HG03571 (cell line): ENCODE measurements around the gene KHK.
"Not testable (repeated sequence)": the region's sequence is repeated elsewhere in the genome, so short reads cannot be mapped to it uniquely, and the experiment has no call there.

Experiments
- ATAC-seq: cut with Tn5 transposase; IDR thresholded peaks from one replicate; pipeline ENCODE4 v1.9.1; 2021; ENCODE audit not compliant: unreplicated experiment

KHK gene

DNA sequence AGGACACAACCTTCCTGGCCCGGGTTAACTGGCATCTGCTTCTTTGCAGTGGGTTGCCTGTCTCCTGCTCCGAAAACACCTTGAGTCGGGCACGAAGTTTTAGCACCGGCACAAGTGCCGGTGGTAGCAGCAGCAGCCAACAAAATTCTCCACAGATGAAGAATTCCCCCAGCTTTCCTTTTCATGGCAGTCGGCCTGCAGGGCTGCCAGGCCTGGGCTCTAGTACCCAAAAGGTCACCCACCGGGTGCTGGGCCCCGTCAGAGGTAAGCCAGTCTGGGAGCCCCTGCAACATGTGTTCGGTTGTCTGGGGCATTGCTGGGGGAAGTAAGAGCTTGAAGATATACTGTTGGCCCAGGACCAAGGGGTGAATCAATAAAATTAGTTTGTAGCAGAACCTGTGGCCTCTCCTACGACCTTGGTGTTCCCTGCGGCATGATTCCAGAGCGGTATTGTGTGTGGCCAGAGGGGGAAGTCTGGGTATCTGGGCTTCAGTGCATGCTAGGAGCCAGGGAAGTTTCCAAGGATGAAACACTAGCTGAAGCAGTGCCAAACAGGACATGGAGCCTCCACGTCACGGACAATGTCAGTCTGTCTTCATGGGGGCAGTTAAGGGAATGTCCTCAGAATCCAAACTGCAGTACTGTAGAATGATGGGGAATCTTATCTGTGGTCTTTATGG is 27.3 kb upstream of the KHK start:
- no peak for ATAC-seq

DNA sequence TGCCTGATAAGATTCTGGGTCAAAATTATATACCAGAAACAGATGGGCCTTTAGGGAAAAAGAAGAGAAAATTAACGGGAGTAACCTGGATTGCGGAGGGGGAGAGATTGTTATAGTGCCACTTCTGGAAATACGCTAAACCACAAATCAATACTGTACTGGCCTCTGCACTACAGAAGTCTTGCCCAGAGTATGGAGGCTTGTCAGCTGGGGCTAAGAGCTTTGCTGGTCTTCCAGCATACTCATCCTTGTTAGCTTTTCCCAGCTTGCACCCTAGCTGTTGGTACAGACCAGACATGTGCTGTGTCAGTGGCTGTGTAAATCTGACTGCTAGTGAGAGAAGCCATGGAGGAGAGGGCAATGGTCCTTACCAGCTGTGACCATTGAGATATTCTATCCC is 26.2 kb upstream of the KHK start:
- ATAC-seq: no peak

DNA sequence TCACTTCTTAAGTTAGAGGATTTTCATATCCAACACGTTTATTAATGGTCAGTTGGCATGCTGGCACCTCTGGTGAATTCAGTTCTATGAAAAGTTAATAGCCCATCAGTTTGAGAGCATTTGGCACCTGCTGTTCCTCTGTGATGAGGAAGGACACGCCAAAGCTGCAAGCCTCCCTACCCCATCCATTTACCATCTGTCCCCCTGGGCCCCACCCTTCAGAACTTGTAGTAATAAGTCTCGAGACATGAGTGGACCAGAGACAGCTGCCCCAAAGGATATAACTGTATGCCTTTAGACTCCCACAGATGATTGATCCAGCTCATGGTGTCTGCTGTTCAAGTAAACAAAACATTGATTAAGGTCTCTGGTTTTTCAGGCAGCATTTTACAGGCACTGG is 21.4 kb upstream of the KHK start:
- ATAC-seq: no peak

DNA sequence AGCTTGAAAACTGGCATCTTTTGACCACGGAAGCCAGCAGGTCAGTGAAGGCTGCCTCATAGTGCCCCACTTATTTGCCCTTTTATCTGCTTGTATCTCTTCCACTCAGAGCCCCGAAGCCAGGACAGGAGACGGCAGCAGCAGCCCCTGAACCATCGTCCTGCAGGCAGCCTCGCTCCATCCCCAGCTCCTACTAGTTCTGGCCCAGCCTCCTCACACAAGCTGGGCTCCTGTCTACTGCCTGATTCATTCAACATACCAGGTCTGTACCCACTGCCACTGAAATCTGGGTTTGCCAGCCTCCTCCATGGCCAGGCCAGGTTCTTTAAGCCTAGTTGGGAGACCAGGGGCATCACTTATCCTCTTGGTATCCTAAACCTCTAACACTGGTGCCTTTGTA is 19.2 kb upstream of the KHK start:
- ATAC-seq: no peak

DNA sequence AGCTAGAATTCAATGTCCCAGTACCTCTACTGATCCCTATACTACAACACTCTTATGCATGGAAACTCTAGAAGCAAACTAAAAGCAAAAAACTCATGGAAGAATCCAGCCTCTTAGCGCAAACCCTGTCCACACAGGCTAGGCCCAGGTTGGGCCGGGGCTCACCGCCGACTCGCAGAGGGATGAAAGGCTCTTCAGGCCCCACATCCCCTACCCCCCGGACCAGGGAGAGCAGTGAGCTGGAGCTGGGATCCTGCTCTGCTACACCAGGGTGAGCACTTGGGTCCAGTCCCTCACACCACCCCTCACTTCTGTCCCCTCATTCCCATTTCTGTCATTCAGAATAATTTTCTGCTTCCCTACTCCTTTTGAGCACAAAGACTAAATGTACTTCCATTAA is 17.1 kb upstream of the KHK start:
- ATAC-seq: no peak

DNA sequence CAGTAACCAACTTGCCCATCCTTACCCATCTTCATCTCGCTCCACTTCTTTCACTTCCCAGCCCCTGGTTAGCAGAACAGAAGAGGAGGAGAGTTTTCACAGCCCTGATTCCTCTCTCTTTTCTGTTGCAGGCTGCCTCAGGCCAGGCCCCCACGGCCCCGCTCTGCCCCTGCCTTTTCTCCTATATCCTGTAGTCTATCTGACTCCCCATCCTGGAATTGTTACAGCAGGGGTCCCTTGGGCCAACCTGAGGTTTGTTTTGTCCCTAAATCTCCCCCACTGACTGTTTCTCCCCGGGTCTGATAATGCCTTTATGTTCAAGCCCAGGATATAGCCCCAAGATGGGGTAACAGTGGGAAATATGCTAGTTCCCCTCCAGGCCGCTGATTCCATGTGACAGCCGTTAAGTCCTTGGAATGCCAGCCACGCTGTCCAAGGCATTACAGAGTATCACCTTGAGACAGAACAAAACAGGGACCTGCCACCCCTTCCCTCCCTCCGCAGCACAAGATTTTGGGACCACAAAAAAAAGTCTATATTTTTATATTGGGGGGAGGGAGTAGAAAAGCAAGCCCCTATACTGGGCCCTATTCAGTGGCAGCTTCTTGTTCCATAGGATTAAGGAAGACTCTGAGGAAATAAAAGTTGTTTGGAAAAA is 16.5 kb upstream of the KHK start:
- no peak for ATAC-seq

DNA sequence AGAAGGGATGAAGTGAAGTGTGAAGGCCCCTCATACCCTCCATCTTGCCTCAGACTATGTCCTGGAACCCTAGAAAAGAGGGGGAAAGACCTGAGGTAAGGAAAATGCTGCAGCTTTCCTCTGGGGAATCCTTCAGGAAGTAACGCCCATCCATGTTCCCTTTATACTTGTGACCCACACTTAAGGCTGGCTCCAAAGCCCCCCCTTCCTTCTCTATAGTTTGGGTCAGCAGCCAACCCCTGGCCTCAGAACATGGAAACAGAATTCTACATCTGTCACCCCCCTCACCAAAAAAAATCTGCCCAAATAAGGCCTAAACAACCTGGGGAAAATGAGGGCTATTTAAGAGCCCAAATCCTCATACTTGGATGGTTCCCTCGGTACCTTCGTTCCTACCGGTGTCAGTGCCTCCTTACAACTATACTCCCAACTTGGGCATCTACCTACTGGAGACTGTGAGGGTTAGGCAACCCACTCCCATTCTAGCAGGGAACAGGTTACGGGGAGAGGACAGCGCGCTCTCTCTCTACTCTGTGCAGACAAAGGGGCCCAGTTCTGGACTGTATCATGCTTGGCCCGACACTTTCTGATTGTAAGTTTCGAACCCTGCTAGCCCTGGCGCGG is 15.8 kb upstream of the KHK start:
- ATAC-seq: peak; percentile 3

DNA sequence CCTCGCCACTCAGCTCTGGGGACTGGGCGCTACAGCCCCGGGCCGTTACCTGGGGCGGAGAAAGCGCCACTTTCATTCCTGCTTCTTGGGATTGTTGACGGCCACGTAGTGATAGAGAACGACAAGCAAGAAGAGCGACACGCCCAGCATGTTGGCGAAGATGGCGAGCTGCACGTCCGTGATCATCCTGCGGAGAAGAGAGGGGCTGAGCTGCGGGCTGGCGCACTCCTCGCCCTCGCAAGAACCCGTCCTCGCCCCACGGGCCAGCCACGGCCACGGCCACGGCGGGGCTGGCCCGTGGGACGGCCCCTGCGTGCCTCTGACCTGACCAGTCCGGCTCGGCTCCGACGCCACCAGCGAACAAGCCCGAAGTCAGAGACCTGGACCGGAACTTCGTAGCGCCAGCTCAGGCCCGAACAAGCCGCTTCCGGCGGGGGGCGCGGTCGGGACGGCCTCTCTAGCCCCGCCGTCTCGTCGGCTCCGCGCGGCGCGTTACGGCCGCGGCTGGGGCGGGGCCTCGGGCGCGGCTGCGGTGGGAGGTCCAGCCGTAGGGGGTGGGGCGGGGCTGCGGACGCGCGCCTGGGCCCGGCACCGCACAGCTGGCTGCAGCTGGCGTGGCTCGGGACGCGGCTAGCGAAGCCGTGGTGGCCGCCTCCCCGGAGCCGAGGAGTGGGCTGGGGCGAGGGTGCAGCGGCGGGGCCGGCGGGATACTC is 15.1 kb upstream of the KHK start, which contains the start of gene OST4:
Gene OST4 (minus strand): TSS at position 378 of the 713 bp plus-strand sequence.
- peak; percentile 87 for ATAC-seq

DNA sequence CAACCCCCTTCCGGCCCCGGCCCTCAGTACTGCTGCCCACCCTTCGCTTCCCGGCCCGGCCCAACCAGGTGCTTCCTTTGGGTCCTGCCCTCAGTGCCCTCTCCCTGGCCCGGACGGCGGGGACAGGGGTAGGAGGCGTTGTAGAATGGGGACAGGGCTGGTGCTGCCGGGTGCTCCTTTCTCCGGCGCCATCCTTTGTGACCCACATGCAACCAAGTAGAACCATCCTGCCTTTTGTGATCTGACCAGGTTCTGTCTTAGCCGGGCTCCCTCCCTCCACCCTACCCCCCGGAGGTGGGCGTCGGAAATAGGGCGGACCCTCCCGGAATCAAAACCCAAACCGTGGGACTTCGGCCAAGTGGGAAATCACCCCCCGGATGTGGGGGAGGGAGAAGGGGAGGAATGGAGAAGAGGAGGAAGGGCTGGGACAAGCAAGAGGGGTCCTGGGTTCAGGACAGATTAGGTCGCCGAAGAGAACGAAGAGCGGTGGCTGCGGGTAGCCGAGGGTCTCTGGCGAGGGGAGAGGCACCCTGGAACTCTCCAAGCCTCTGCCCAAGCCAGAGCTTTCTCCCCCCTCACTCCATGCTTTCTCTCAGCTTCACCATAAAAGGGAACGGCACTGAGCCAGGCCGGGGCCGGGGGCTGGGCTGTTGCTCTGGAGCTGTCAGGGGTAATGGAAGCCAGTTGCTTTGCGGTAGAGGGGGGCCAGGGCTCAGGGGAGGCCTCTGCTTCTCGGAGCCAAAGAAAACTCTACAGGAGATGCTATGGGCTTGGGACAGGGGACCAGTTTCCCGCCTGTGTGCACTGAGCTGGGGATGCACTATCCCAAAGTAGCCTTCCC is 14.4 kb upstream of the KHK start:
- no peak for ATAC-seq

DNA sequence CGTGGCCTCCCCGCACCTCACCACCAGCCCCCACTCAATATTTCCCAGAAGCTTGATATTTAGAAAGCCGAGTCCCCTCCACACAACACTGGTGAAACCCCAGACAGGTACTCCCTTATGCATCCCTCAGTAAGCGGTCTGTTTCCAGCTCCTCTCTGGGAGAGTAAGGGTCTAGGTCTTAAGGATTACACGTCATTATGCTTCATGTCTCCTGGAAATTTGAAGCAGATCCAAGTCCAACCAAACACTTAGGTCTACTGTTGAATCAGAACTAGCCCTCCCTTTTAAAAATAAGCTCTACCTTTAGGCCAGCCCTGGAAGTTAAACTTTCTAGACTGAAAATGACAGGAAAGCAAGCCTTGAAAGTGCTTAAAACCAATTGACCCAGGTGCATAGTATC is 13.7 kb upstream of the KHK start:
- ATAC-seq: no peak

DNA sequence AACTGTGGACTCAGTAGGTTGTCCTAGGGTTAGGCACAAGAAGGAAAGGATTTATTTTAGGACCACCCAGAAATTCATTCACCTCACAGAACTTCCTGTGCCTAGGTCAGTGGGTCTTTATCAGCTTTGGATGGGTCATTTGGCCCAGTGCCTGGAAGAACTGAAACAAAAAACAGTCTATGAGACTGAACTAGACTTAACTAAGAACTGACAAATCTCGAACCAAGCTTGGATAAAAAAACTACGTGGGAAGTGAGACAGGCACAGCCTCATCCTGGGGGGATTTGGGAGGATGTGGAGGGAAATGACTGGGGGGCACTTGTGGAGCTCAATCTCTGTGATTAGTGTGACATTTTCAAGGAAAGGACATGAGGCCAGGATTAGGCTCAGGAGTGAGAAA is 12.8 kb upstream of the KHK start:
- ATAC-seq: no peak

DNA sequence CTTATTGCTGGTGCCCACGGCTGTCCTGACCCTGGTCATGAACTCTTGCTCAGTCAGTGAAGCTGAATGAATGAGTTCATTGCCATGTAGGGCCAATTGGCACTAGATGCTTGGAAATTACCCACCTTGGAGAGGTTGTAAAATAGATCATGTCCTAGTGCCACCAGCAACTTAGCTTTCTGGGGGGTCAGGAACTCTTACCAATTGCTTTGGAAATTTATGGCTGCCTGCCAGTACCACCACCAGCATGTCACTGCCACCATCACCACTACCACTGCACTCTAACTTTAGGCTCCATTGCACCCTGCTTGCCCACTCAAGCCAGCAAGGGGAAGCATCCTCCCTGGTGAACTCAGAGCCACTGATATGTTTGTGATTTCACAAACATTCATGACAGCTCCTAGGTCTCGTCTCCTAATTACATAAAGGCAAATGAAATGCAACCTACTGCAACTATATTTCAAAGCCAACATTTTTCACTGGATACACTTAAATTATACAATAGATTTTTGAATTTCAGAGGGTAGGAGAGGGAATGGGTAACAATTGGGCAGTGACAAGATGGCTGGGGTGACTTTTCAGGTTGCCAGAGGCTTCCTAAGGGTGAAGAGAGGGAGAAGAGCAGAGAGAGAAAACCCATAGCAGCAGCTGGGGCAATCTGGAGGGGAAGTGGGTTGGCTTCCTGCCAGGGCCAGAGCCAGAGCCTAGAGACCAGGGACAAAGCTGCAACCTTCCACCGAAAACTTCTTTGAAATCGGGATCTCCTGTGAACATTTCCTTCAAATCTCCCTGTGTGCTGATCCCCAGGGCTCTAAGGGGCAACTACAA is 11.6 kb upstream of the KHK start:
- no peak for ATAC-seq

DNA sequence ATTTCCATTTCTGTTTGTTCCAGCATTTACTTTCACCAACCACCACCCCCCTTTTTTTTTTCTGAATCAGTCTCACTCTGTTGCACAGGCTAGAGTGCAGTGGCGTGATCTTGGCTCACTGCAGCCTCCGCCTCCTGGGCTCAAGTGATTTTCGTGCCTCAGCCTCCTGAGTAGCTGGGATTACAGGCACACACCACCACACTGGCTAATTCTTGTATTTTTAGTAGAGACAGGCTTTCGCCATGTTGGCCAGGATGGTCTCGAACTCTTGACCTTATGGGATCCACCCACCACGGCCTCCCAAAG is 11.1 kb upstream of the KHK start:
- not testable (repeated sequence) for ATAC-seq

DNA sequence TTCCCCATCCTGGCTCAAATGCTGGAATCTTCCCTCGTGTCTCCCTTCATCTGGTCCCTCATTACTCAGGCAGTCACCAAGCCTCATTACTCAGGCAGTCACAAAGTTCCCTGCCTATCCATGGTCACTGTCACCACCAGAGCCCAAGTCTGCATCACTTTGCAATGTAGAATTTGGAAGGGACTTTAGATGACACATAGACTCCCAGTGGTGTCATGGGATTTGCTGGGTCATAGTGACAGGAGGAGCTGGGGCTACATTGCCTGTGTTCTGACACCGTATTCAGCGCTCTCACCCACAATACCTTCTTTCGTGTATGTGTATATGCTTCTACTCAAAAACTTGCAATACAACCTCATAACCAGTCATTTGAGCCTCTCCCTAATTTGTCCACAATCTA is 10.2 kb upstream of the KHK start:
- no peak for ATAC-seq

DNA sequence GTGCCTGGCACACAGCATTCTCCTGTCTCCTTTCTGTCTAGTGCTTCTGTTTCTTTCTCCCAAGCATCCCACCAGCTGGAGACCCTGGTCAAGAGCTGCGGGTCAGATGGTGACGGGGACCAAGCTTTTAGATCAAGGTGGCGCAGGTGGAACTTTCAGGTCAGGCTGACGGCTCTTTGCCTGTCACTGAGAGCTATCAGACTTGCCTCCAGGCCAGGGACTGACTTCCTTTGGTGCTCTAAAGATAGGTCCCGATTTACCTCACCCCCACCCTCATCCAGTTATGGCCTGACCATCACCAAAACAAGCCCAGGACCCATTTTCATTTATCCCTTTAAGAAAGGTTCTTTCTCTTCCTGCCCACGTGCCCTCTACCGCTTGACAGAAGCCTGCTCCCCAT is 9.3 kb upstream of the KHK start:
- no peak for ATAC-seq

DNA sequence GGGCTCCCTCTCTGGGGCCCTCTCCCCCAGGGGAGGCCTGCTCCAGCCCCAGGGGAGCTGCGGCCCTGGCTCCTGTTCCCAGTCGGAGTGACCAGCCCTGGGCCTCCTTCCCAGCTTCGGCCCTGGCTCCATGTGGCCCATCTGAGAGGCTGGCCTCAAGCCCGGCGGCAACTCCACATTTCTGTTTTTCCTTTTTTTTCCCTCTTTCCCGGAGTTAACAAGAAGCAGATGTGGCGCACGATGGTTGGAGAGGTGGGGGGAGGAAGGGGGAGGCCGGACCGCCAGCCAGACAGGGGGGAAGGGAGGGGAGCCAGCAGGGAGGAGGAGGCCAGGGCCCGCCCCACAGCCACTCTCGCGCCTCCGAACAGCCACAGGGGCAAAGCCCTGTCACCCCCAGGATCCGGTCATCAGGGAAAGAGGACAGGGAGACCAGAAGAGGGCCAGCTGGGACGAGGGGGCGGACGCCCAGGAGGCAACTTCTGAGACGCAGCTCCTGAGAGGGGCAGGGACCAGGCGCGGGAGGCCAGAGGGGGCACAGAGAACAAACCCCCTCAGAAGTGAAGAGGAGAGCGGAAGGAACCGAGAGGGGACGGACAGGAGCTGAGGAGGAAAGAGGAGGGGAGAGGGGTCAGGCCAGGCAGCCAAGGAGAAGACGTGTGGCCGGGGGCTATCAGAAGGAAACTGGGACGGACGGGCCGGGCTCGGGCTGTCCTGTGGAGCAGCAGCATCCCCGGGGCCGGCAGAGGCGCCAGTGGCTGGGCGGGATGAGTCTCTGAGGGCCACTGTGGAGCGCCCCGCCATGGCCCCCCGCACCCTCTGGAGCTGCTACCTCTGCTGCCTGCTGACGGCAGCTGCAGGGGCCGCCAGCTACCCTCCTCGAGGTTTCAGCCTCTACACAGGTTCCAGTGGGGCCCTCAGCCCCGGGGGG is 8.0 kb upstream of the KHK start, which contains the start of gene EMILIN1:
Gene EMILIN1 (plus strand): TSS at position 349 of the 928 bp plus-strand sequence. CDS start 451 bp downstream, at position 800.
- ATAC-seq: no peak

DNA sequence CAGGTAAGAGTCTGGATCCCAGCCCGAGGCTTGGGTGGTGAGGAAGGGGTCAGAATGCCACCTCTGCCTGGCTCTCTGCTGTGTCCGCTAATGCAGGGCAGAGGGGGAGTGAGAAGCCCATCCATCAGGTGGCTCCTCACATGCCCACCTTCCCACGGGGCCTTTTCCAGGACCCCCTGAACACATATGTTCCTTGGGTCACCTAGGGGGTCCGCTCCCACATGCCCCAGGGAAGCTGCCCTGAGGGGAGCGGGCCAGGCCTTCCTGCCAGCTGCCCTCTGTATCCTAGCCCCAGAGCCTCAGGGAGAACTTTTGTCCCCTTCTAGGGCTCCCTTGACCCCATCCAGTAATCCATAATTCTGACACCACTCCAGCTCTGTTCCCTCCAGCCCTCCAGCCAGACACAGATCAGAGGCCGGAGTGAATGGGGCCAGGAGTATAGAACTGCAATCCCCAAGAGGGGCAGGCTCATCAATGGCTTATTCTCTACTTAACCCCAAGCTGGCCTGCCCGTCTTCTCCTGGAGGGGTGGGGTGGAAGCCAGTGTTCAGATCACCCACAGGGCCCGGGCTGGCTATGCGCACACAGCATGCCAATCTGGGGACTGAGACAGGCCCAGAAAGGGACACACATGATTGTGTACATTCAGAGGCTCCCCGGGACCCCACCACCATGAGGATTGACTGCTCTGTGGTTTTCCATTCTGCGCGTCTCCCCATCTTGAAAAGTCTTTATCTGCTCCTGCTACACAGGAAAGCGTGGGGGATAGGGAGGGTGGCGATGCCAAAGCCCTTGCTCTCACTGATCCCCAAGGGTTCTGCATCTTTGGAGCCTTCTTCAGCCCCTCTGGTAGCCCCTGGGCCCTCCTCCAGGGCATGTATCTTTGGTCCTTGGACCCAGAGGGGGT is 7.1 kb upstream of the KHK start:
- no peak for ATAC-seq

DNA sequence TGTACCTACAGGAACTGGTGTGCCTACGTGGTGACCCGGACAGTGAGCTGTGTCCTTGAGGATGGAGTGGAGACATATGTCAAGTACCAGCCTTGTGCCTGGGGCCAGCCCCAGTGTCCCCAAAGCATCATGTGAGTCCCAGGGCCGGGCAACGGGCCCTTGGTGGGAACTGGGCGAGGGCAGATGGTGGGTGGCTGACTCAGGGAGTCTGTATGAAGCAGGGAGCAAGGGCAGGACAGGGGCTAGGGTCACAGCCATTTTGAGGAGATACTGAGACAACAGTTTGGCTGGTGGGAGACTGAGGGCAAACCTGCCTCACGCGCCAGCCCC is 6.5 kb upstream of the KHK start:
- no peak for ATAC-seq
